ENCODE data around the gene ONECUT1.

DNA sequence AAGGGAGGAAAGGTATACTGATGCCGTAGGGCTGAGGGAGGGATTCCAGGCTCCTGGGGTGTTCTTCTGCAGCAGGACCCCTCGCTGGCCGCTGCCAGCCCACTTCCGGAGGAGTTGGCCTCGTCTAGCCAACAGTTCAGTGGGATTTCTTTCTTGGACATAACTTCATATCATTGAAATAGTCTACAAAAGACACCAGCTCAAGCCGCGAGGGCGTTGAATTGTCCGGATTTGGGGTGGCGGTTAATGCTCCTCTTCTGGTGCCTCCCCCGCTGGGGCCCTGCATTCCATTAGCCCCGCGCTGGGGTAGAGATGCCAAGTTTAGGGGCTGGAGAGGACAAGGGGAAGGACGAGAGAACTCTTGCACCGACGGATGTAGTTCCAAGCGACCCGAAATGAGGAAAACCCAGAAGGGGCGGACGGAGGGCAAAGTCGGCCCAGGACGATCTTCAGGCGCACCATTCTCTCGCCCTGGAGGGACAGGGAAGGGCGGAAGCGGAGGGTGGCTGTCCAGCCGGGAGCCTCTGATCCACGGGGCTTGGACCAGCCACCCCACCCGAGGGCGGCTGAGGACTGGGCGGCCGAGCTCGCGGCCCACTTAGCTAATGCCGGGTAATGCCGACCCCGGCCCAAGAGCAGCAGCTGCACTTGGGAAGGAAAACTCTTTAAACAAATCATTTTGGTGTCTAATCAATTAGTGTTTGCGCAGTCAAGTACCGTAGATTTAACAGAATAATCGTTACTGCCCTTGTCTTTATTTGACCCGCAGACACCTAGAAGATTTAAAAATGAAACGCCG lies 4.7 kb upstream of the ONECUT1 start:
- TF ChIP-seq, protein P1, sequence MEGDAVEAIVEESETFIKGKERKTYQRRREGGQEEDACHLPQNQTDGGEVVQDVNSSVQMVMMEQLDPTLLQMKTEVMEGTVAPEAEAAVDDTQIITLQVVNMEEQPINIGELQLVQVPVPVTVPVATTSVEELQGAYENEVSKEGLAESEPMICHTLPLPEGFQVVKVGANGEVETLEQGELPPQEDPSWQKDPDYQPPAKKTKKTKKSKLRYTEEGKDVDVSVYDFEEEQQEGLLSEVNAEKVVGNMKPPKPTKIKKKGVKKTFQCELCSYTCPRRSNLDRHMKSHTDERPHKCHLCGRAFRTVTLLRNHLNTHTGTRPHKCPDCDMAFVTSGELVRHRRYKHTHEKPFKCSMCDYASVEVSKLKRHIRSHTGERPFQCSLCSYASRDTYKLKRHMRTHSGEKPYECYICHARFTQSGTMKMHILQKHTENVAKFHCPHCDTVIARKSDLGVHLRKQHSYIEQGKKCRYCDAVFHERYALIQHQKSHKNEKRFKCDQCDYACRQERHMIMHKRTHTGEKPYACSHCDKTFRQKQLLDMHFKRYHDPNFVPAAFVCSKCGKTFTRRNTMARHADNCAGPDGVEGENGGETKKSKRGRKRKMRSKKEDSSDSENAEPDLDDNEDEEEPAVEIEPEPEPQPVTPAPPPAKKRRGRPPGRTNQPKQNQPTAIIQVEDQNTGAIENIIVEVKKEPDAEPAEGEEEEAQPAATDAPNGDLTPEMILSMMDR (IDR thresholded peaks at IDR 0.05; ENCODE audit: low read depth, low read length), result no peak
- TF ChIP-seq POLR2A (IDR thresholded peaks at IDR 0.05; ENCODE audit: extremely low read depth, insufficient read length) (no peak), MYC (IDR thresholded peaks at IDR 0.05; ENCODE audit: low read depth, low read length) (no peak)
- TF ChIP-seq, protein P2, sequence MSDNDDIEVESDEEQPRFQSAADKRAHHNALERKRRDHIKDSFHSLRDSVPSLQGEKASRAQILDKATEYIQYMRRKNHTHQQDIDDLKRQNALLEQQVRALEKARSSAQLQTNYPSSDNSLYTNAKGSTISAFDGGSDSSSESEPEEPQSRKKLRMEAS (IDR thresholded peaks at IDR 0.05; ENCODE audit: low read depth, low read length), result no peak
